ENCODE results near the gene NR1I3. TPM values are rescaled to one million over a fixed set of nuclear protein-coding genes. Genes with fewer than 3 reads are reported as not detected.

The NR1I3 gene
- total RNA-seq, 1 experiment from 2014 or later, result not detected

- Mint-ChIP-seq H3K27me3 (ENCODE audit: low read depth) (peaks cover 21% of the 10 kb centered on the region), H3K4me3 (no peak overlapping the region), H3K27ac (no peak overlapping the region), H3K9me3 (peaks cover 11 to 13% of the 10 kb centered on the region in 2 experiments), H3K36me3 (ENCODE audit: insufficient read depth in 1 of 3, low read depth in 3 of 3) (peaks cover 0 to 5% (median 4%) of the 10 kb centered on the region in 3 experiments; a peak in 3 of 7 replicates), H3K4me1 (peaks cover 0 to 5% of the 10 kb centered on the region in 2 experiments; a peak in 3 of 4 replicates)
- H3K23me2 ChIP-seq (ENCODE audit: insufficient read length, low read depth, low read length, poor library complexity, severe bottlenecking), result no peaks in the 10 kb centered on the region
- no peak overlapping the region for H3K9ac ChIP-seq (ENCODE audit: extremely low read depth, insufficient read length, low read length)
- no peak overlapping the region for H3K23ac ChIP-seq (ENCODE audit: insufficient read length, low read depth, low read length)
- H3K27ac ChIP-seq (ENCODE audit: insufficient read length, low read depth, low read length), result no peak overlapping the region
- no peak overlapping the region for H2BK12ac ChIP-seq (ENCODE audit: insufficient read length, low read depth, low read length)
- H3K14ac ChIP-seq (ENCODE audit: insufficient read depth, low read length), result no peak overlapping the region
- WGBS (ENCODE audit: extremely low coverage, insufficient read length, low lambda C conversion rate), result no CpG with 5 or more reads among the region's 8 CpGs
- H3K4me1 ChIP-seq (ENCODE audit: insufficient read depth, low read length), result no peaks in the 10 kb centered on the region
- no peak overlapping the region for H2BK15ac ChIP-seq (ENCODE audit: low read depth, low read length)
- H4K8ac ChIP-seq (replicated peaks; ENCODE audit: insufficient read length, low read depth, low read length), result no peak overlapping the region
- no peak overlapping the region for H2AFZ ChIP-seq (ENCODE audit: low read length)
- TF ChIP-seq, protein P1, sequence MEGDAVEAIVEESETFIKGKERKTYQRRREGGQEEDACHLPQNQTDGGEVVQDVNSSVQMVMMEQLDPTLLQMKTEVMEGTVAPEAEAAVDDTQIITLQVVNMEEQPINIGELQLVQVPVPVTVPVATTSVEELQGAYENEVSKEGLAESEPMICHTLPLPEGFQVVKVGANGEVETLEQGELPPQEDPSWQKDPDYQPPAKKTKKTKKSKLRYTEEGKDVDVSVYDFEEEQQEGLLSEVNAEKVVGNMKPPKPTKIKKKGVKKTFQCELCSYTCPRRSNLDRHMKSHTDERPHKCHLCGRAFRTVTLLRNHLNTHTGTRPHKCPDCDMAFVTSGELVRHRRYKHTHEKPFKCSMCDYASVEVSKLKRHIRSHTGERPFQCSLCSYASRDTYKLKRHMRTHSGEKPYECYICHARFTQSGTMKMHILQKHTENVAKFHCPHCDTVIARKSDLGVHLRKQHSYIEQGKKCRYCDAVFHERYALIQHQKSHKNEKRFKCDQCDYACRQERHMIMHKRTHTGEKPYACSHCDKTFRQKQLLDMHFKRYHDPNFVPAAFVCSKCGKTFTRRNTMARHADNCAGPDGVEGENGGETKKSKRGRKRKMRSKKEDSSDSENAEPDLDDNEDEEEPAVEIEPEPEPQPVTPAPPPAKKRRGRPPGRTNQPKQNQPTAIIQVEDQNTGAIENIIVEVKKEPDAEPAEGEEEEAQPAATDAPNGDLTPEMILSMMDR (conservative IDR thresholded peaks at IDR 0.05), result no peak
- no peaks in the 10 kb centered on the region for H4K20me1 ChIP-seq (ENCODE audit: control insufficient read depth, insufficient read depth, insufficient read length)
- H2AK5ac ChIP-seq (ENCODE audit: insufficient read length, low read length), result no peak overlapping the region
- no peak for DNase-seq
- no peak overlapping the region for H2BK20ac ChIP-seq (ENCODE audit: low read depth, low read length, poor library complexity, severe bottlenecking)
- H4K91ac ChIP-seq (ENCODE audit: insufficient read length, low read depth, low read length), result no peak overlapping the region
- H3K56ac ChIP-seq (ENCODE audit: insufficient read length, low read depth, low read length), result no peak overlapping the region
- no peak overlapping the region for H3K4me2 ChIP-seq (ENCODE audit: insufficient read depth, insufficient read length, low read length)
- no peaks in the 10 kb centered on the region for H3K79me1 ChIP-seq (ENCODE audit: insufficient read depth, low read depth, low read length, poor library complexity, severe bottlenecking)
- no peak overlapping the region for H3K4ac ChIP-seq (ENCODE audit: low read depth, low read length)
- no peak overlapping the region for H3T11ph ChIP-seq (ENCODE audit: low read length)
- no peak overlapping the region for H2BK5ac ChIP-seq (ENCODE audit: insufficient read length, low read length)
- H3K27me3 ChIP-seq (ENCODE audit: insufficient read depth, low read length), result no peaks in the 10 kb centered on the region
- H3K9me3 ChIP-seq (ENCODE audit: control insufficient read depth, low read depth, low read length), result peaks cover under 1% of the 10 kb centered on the region
- H4K5ac ChIP-seq (ENCODE audit: insufficient read length, low read depth, low read length), result no peak overlapping the region
- H3K18ac ChIP-seq (ENCODE audit: insufficient read length, low read depth, low read length), result no peak overlapping the region
- no peak overlapping the region for H2BK120ac ChIP-seq (ENCODE audit: low read depth, low read length, poor library complexity, severe bottlenecking)
- no peaks in the 10 kb centered on the region for H3K79me2 ChIP-seq (ENCODE audit: insufficient read depth, low read length)
These were observed 13.6 kb upstream of the NR1I3 start for GRCh38 chr1:161251579-161251978.

Measured in H9 (cell line).